Body of pancreas (tissue), 4 donors: ENCODE measurements around the gene KLHL25. TPM values are rescaled to one million over a fixed set of nuclear protein-coding genes. Genes with fewer than 3 reads are reported as not detected.

Experiments
- ATAC-seq: fragments of 150-250 bp; one replicate; pipeline ENCODE4 v1.9.1; 2016
- DNase-seq, 4 donors: peaks; one replicate each; pipeline ENCODE4 v3.0.0-alpha.2; 2019
- H3K27ac ChIP-seq, 4 donors: fragments of 200-600 bp; sonication (generic); 1 replicate in 3 of 4; 2 replicates in 1 of 4; pipeline versions ENCODE4 v1.5.1 to v1.6.1; 2016 to 2019; ENCODE audit warnings: mild to moderate bottlenecking in 1 of 4, mixed read lengths in 1 of 4, moderate library complexity in 1 of 4
- H3K27me3 ChIP-seq, 2 donors: fragments of 200-600 bp; sonication (generic); one replicate each; pipeline ENCODE4 v1.6.0; 2016; ENCODE audit warnings: mild to moderate bottlenecking in 1 of 2
- H3K36me3 ChIP-seq, 2 donors: fragments of 200-600 bp; sonication (generic); replicated peaks in 1 of 2; 2 replicates each; pipeline ENCODE4 v1.5.1; 2016; ENCODE audit warnings: low read depth in 2 of 2; ENCODE audit not compliant: insufficient read depth in 1 of 2
- H3K4me1 ChIP-seq: fragments of 200-600 bp; sonication (generic); one replicate; pipeline ENCODE4 v1.6.0; 2016
- H3K4me3 ChIP-seq, 2 donors: fragments of 200-600 bp; sonication (generic); 1 replicate in 1 of 2; 2 replicates in 1 of 2; pipeline ENCODE4 v1.5.1; 2016 to 2019
- H3K9me3 ChIP-seq, 3 donors: fragments of 200-600 bp; sonication (generic); 1 replicate in 2 of 3; 2 replicates in 1 of 3; pipeline ENCODE4 v1.5.1; 2016
- POLR2A ChIP-seq, 3 donors: fragments of 450-650 bp; IDR thresholded peaks; one replicate each; pipeline ENCODE4 v1.6.1; 2016; ENCODE audit warnings: antibody characterized with exemption in 3 of 3, mild to moderate bottlenecking in 2 of 3
- WGBS, 2 donors: methylation state at CpG; one replicate each; pipeline ENCODE4 v1.1.5; 2017; 5-methylcytosine and 5-hydroxymethylcytosine counted together
- intact Hi-C: fragments of 100-400 bp; cut with DNase I; formaldehyde crosslinking; loops from one replicate; pipeline ENCODE4 v1.15.1; 2023
- total RNA-seq, 2 donors: library from RNA; depleted of rRNA; stranded (reverse); fragments of >200 nt; gene quantifications; one replicate each; pipeline ENCODE4 v1.1.0, GENCODE V29; 2016
- TF ChIP-seq, protein P1 (sequence below), 7 experiments: fragments of 450-650 bp in 4 of 7; fragments of 200-600 bp in 3 of 7; sonication (generic) in 3 of 7; IDR thresholded peaks; one replicate each; pipeline ENCODE4 v1.5.1; 2016 to 2019; ENCODE audit warnings: antibody characterized with exemption in 7 of 7

Gene KLHL25
- total RNA-seq, 2 donors from 2014 or later, result 1.3 to 7.6 TPM

DNA sequence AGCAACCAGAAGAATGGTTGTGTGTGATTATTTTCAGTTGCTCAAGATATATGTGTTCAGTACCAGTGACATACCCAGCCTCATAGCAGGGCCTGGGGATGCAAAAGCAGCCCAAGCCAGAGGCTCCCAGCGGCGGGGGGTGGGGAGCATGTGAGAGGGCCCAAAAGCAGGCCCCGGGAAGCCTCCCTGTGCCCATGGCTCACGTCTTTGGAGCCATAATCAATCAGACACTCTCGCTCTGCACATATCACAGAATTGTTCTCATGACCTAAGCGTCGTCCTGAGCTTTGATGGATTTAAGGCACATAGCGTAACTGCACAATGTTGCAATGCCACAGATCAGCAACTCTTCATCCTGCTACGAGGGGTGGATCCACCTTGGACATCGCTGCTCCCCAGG is 20.8 kb downstream of the KLHL25 start:
- intact Hi-C loops, result no loop called here
- H3K9me3 ChIP-seq, result no peaks in the 10 kb centered on the region
- whole genome bisulfite sequencing, 2 donors, result 92 to 94% methylated on average over 8 to 10 of the region's 10 CpGs
- DNase-seq, result no peak
- no peaks in the 10 kb centered on the region for H3K4me1 ChIP-seq
- TF ChIP-seq, protein P1, sequence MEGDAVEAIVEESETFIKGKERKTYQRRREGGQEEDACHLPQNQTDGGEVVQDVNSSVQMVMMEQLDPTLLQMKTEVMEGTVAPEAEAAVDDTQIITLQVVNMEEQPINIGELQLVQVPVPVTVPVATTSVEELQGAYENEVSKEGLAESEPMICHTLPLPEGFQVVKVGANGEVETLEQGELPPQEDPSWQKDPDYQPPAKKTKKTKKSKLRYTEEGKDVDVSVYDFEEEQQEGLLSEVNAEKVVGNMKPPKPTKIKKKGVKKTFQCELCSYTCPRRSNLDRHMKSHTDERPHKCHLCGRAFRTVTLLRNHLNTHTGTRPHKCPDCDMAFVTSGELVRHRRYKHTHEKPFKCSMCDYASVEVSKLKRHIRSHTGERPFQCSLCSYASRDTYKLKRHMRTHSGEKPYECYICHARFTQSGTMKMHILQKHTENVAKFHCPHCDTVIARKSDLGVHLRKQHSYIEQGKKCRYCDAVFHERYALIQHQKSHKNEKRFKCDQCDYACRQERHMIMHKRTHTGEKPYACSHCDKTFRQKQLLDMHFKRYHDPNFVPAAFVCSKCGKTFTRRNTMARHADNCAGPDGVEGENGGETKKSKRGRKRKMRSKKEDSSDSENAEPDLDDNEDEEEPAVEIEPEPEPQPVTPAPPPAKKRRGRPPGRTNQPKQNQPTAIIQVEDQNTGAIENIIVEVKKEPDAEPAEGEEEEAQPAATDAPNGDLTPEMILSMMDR (IDR thresholded peaks at IDR 0.05), result no peak
- no peak for TF ChIP-seq POLR2A (IDR thresholded peaks at IDR 0.05)
- no peaks in the 10 kb centered on the region for H3K27me3 ChIP-seq
- H3K27ac ChIP-seq, result no peak overlapping the region
- H3K4me3 ChIP-seq, result no peak overlapping the region
- no peak for ATAC-seq
- H3K36me3 ChIP-seq, result no peaks in the 10 kb centered on the region

DNA sequence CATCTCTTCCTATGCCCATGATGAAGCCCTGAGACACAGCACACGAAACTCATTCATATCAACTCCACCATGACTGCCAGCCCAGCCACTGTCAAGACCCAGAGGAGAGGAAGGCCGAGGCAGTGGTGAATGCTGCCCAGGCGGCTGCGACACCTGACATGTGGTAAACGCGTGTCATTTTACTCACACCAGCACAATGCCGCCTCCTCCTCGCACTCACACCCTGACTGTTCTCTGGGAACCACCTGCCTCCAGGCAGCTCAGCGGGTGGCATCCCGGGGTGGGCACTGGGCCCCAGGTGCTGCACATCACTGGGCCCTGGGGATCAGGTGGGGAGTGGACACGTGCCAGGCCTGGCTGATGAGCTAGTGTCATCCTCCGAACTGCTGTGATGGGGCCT is 21.5 kb downstream of the KLHL25 start:
- TF ChIP-seq, protein P1 (IDR thresholded peaks at IDR 0.05), result no peak
- no peak for TF ChIP-seq POLR2A (IDR thresholded peaks at IDR 0.05)
- Histone ChIP-seq H3K4me3 (no peak overlapping the region), H3K4me1 (no peaks in the 10 kb centered on the region), H3K27ac (peak overlapping the region in 1 of 4 donors; percentile 63), H3K36me3 (no peaks in the 10 kb centered on the region), H3K9me3 (no peaks in the 10 kb centered on the region), H3K27me3 (no peaks in the 10 kb centered on the region)
- 92% methylated on average over 12 of the region's 12 CpGs; no CpG with 5 or more reads in 1 of the 2 donors for WGBS, 2 donors
- intact Hi-C loops, result no loop called here
- no peak for ATAC-seq
- no peak for DNase-seq

DNA sequence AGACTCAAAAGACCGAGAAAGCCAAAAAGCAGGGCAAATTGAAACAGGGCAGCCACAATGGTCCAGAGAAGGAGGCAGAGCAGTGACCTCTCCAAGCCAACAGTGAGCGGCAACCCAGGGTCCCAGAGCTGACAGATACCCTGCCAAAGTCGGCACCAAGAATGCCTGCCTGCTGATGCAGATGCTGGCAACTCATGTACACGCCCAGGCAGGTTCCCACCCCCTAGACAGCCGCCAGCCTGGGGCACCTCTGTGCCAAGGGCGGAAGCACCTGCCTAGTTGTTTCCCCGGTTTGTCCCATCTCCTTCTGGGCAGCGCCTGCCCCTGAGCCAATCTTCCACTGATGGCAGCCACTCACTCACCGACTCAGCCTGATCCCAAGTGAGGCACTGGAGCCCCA is 22.1 kb downstream of the KLHL25 start:
- H3K4me3 ChIP-seq, result no peak overlapping the region
- 80% methylated on average over 1 to 9 of the region's 9 CpGs for WGBS, 2 donors
- H3K27ac ChIP-seq, result peak overlapping the region in 3 of 4 donors; percentile 12 to 63 (median 31)
- H3K36me3 ChIP-seq, result no peaks in the 10 kb centered on the region
- H3K4me1 ChIP-seq, result no peaks in the 10 kb centered on the region
- DNase-seq (no peak), ATAC-seq (peak; percentile 25)
- H3K9me3 ChIP-seq, result no peaks in the 10 kb centered on the region
- no peaks in the 10 kb centered on the region for H3K27me3 ChIP-seq
- intact Hi-C loops, result no loop called here
- TF ChIP-seq, protein P1 (IDR thresholded peaks at IDR 0.05), result no peak
- no peak for TF ChIP-seq POLR2A (IDR thresholded peaks at IDR 0.05)

DNA sequence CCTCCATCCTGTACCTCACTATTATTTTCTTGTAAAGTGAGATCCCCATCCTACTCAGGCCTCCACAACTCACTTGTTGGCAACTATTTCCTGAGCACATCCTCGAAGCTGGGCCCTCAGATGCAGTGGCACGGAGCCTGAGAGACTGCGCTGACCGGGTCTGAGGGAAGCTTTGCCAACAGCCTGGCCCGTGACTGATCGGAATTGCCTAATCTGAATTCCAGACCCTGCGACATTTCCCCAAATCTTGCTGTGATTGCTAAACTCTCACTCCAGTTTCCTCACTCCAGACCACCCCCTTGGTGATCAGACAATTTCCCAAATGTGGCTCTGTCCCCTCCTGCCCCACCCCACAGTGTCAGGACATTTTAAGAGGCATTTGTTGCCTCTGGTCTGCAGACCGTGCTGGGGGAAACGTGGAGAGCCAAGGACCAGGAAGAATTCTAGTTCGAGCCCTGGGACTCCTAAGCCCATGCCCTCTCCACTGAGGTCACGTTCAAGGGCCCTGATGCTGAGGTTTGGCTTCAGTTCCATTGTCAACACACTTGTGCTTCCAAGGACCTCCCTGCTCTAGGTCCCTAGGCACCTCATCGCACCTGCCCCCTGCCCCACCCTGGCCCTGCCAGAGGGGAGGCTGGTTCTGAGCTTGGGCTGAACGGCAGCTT is 22.8 kb downstream of the KLHL25 start:
- H3K27ac ChIP-seq, result peak overlapping the region in 3 of 4 donors; percentile 12 to 63 (median 31)
- no peaks in the 10 kb centered on the region for H3K36me3 ChIP-seq
- 63 to 74% methylated on average over 13 of the region's 13 CpGs for WGBS, 2 donors
- H3K4me1 ChIP-seq, result no peaks in the 10 kb centered on the region
- H3K27me3 ChIP-seq, result no peaks in the 10 kb centered on the region
- no peaks in the 10 kb centered on the region for H3K9me3 ChIP-seq
- DNase-seq (peak in 2 of 4 donors; percentile 35 to 51), ATAC-seq (peak; percentile 65)
- H3K4me3 ChIP-seq, result no peak overlapping the region
- intact Hi-C loops, result no loop called here
- no peak for TF ChIP-seq POLR2A (IDR thresholded peaks at IDR 0.05)
- TF ChIP-seq, protein P1 (IDR thresholded peaks at IDR 0.05), result no peak

DNA sequence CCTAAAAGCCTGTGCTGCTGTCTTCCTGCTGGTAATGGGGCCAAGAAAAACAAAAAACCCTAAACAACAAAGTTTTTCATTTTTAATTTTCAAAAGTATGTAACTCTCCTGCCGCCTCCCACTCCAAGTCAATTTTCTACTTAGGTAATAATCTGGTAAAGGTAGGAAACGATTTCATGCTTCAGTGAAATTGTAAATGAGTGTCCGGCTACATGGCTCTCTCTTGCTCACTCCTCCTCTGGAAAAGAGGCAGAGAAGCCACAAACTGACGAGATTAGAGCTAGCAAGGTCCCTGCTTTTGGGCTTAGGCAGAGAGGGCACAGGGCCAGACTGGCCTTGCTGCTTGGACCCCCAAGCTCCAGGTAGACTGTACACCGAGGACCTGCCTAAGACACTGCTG is 23.5 kb downstream of the KLHL25 start:
- H3K27me3 ChIP-seq, result no peaks in the 10 kb centered on the region
- DNase-seq (no peak), ATAC-seq (no peak)
- H3K27ac ChIP-seq, result peak overlapping the region in 2 of 4 donors; percentile 7 to 63
- no peak overlapping the region for H3K4me3 ChIP-seq
- no peaks in the 10 kb centered on the region for H3K9me3 ChIP-seq
- intact Hi-C loops, result no loop called here
- no peaks in the 10 kb centered on the region for H3K36me3 ChIP-seq
- whole genome bisulfite sequencing, 2 donors, result 69 to 70% methylated on average over 5 of the region's 5 CpGs
- peaks cover 2% of the 10 kb centered on the region for H3K4me1 ChIP-seq
- TF ChIP-seq, protein P1 (IDR thresholded peaks at IDR 0.05), result no peak
- no peak for TF ChIP-seq POLR2A (IDR thresholded peaks at IDR 0.05)
